Neural cell (in vitro differentiated cells): ENCODE results near the gene GDF7.

Experiments
- CTCF ChIP-seq: fragments of 450-650 bp; IDR thresholded peaks from 2 replicates; pipeline ENCODE4 v1.5.1; 2014; ENCODE audit warnings: antibody characterized with exemption, mild to moderate bottlenecking, moderate library complexity; ENCODE audit not compliant: poor library complexity, severe bottlenecking
- POLR2AphosphoS5 ChIP-seq: IDR thresholded peaks from 2 replicates; pipeline ENCODE4 v1.6.1; 2012

GRCh38 chr2:20633794-20634506 is 33.0 kb upstream of the GDF7 start:
- TF ChIP-seq CTCF: no peak
- no peak for TF ChIP-seq POLR2AphosphoS5
